Activated naive CD4-positive, alpha-beta T cell treated with anti-CD3 and anti-CD28 coated beads, Interleukin-2, amount 50 U/mL, for 24 hours (primary cell): Measurements from ENCODE around the gene STRN3.
"Not testable (repeated sequence)": the region's sequence is repeated elsewhere in the genome, so short reads cannot be mapped to it uniquely, and the experiment has no call there.

Source experiments
- H3K27ac Mint-ChIP-seq: one replicate; pipeline ENCODE4 v1.8.0; 2021; ENCODE audit warnings: mild to moderate bottlenecking, mixed read lengths
- H3K27me3 Mint-ChIP-seq: one replicate; pipeline ENCODE4 v1.8.0; 2021; ENCODE audit warnings: mixed read lengths
- H3K36me3 Mint-ChIP-seq: one replicate; pipeline ENCODE4 v1.8.0; 2021; ENCODE audit warnings: mixed read lengths
- H3K4me1 Mint-ChIP-seq: one replicate; pipeline ENCODE4 v1.8.0; 2021; ENCODE audit warnings: mixed read lengths
- H3K4me3 Mint-ChIP-seq: one replicate; pipeline ENCODE4 v1.8.0; 2021; ENCODE audit warnings: mild to moderate bottlenecking, mixed read lengths
- H3K9me3 Mint-ChIP-seq: one replicate; pipeline ENCODE4 v1.8.0; 2021; ENCODE audit warnings: mixed read lengths

STRN3 gene

GRCh38 chr14:31026077-31026449 is at the start of gene STRN3:
Gene STRN3 (minus strand): TSS chr14:31026379. CDS start chr14:31026185, 194 bp downstream.
- Mint-ChIP-seq H3K4me1 (peaks cover 57% of the 10 kb centered on the region), H3K36me3 (peaks cover 1% of the 10 kb centered on the region), H3K27ac (peak within 1 kb of the TSS; percentile 99), H3K9me3 (no peaks in the 10 kb centered on the region), H3K4me3 (peak within 1 kb of the TSS; percentile 96), H3K27me3 (no peaks in the 10 kb centered on the region)

- H3K27me3 Mint-ChIP-seq = no peaks in the 10 kb centered on the region
- H3K4me3 Mint-ChIP-seq = no peak overlapping the region
- H3K36me3 Mint-ChIP-seq = peaks cover 12% of the 10 kb centered on the region
- H3K4me1 Mint-ChIP-seq = no peaks in the 10 kb centered on the region
- no peaks in the 10 kb centered on the region for H3K9me3 Mint-ChIP-seq
- no peak overlapping the region for H3K27ac Mint-ChIP-seq
These were observed 49.0 kb upstream of the STRN3 start for GRCh38 chr14:31075144-31075543.

GRCh38 chr14:31071151-31071550 is 45.0 kb upstream of the STRN3 start:
- H3K4me1 Mint-ChIP-seq = no peaks in the 10 kb centered on the region
- no peak overlapping the region for H3K4me3 Mint-ChIP-seq
- H3K9me3 Mint-ChIP-seq = no peaks in the 10 kb centered on the region
- H3K27ac Mint-ChIP-seq = no peak overlapping the region
- H3K36me3 Mint-ChIP-seq = peaks cover 21% of the 10 kb centered on the region
- H3K27me3 Mint-ChIP-seq = no peaks in the 10 kb centered on the region

GRCh38 chr14:31070431-31070830 is 44.3 kb upstream of the STRN3 start:
- Mint-ChIP-seq H3K9me3 (no peaks in the 10 kb centered on the region), H3K4me1 (no peaks in the 10 kb centered on the region), H3K4me3 (no peak overlapping the region), H3K36me3 (peaks cover 23% of the 10 kb centered on the region), H3K27me3 (no peaks in the 10 kb centered on the region), H3K27ac (no peak overlapping the region)

- Mint-ChIP-seq H3K4me1 (no peaks in the 10 kb centered on the region), H3K9me3 (no peaks in the 10 kb centered on the region), H3K36me3 (peaks cover 18% of the 10 kb centered on the region), H3K27me3 (no peaks in the 10 kb centered on the region), H3K4me3 (no peak overlapping the region), H3K27ac (no peak overlapping the region)
These were observed 43.2 kb upstream of the STRN3 start for GRCh38 chr14:31069343-31069742.

GRCh38 chr14:31068235-31068634 is 42.1 kb upstream of the STRN3 start:
- no peaks in the 10 kb centered on the region for H3K9me3 Mint-ChIP-seq
- no peaks in the 10 kb centered on the region for H3K4me1 Mint-ChIP-seq
- no peak overlapping the region for H3K27ac Mint-ChIP-seq
- no peak overlapping the region for H3K4me3 Mint-ChIP-seq
- no peaks in the 10 kb centered on the region for H3K27me3 Mint-ChIP-seq
- peaks cover 18% of the 10 kb centered on the region for H3K36me3 Mint-ChIP-seq

GRCh38 chr14:31062908-31063307 is 36.7 kb upstream of the STRN3 start:
- H3K9me3 Mint-ChIP-seq, H3K4me3 Mint-ChIP-seq, H3K36me3 Mint-ChIP-seq, H3K27me3 Mint-ChIP-seq, H3K27ac Mint-ChIP-seq: not testable (repeated sequence)
- H3K4me1 Mint-ChIP-seq = peaks cover 11% of the 10 kb centered on the region

- peaks cover 19% of the 10 kb centered on the region for H3K4me1 Mint-ChIP-seq
- no peaks in the 10 kb centered on the region for H3K27me3 Mint-ChIP-seq
- H3K36me3 Mint-ChIP-seq = no peaks in the 10 kb centered on the region
- no peak overlapping the region for H3K27ac Mint-ChIP-seq
- H3K9me3 Mint-ChIP-seq = no peaks in the 10 kb centered on the region
- no peak overlapping the region for H3K4me3 Mint-ChIP-seq
These were observed 34.2 kb upstream of the STRN3 start for GRCh38 chr14:31060253-31060875.

GRCh38 chr14:31059152-31059924 is 33.2 kb upstream of the STRN3 start:
- Mint-ChIP-seq H3K27me3 (no peaks in the 10 kb centered on the region), H3K27ac (no peak overlapping the region), H3K9me3 (no peaks in the 10 kb centered on the region), H3K4me1 (peaks cover 19% of the 10 kb centered on the region), H3K4me3 (no peak overlapping the region), H3K36me3 (no peaks in the 10 kb centered on the region)

GRCh38 chr14:31057701-31058364 is 31.7 kb upstream of the STRN3 start:
- H3K36me3 Mint-ChIP-seq = no peaks in the 10 kb centered on the region

GRCh38 chr14:31057035-31057434 is 30.9 kb upstream of the STRN3 start:
- no peaks in the 10 kb centered on the region for H3K27me3 Mint-ChIP-seq
- no peak overlapping the region for H3K27ac Mint-ChIP-seq
- no peaks in the 10 kb centered on the region for H3K36me3 Mint-ChIP-seq
- peaks cover 19% of the 10 kb centered on the region for H3K4me1 Mint-ChIP-seq
- H3K4me3 Mint-ChIP-seq = no peak overlapping the region
- no peaks in the 10 kb centered on the region for H3K9me3 Mint-ChIP-seq

More at GRCh38 chr14:31057701-31058364, 31.7 kb upstream of the STRN3 start:
- H3K27ac Mint-ChIP-seq = no peak overlapping the region
- no peaks in the 10 kb centered on the region for H3K27me3 Mint-ChIP-seq
- peaks cover 19% of the 10 kb centered on the region for H3K4me1 Mint-ChIP-seq
- H3K9me3 Mint-ChIP-seq = no peaks in the 10 kb centered on the region
- no peak overlapping the region for H3K4me3 Mint-ChIP-seq

GRCh38 chr14:31052905-31053586 is 26.9 kb upstream of the STRN3 start:
- not testable (repeated sequence) for H3K4me1 Mint-ChIP-seq, H3K36me3 Mint-ChIP-seq, H3K27ac Mint-ChIP-seq, H3K27me3 Mint-ChIP-seq, H3K4me3 Mint-ChIP-seq, H3K9me3 Mint-ChIP-seq

GRCh38 chr14:31051511-31051910 is 25.3 kb upstream of the STRN3 start:
- Mint-ChIP-seq H3K27ac (no peak overlapping the region), H3K4me3 (no peak overlapping the region), H3K9me3 (no peaks in the 10 kb centered on the region), H3K36me3 (peaks cover 7% of the 10 kb centered on the region), H3K27me3 (no peaks in the 10 kb centered on the region), H3K4me1 (peaks cover 6% of the 10 kb centered on the region)

- Mint-ChIP-seq H3K9me3 (no peaks in the 10 kb centered on the region), H3K27ac (no peak overlapping the region), H3K27me3 (no peaks in the 10 kb centered on the region), H3K36me3 (peaks cover 9% of the 10 kb centered on the region), H3K4me1 (peaks cover 9% of the 10 kb centered on the region), H3K4me3 (no peak overlapping the region)
These were observed 24.8 kb upstream of the STRN3 start for GRCh38 chr14:31051023-31051422.

- no peaks in the 10 kb centered on the region for H3K27me3 Mint-ChIP-seq
- H3K36me3 Mint-ChIP-seq = peaks cover 12% of the 10 kb centered on the region
- H3K27ac Mint-ChIP-seq = no peak overlapping the region
- H3K4me1 Mint-ChIP-seq = peaks cover 14% of the 10 kb centered on the region
- H3K9me3 Mint-ChIP-seq = no peaks in the 10 kb centered on the region
- no peak overlapping the region for H3K4me3 Mint-ChIP-seq
These were observed 21.3 kb upstream of the STRN3 start for GRCh38 chr14:31047503-31047902.
